PC-9 (cell line): Measurements from ENCODE around the gene ZSCAN25. TPM values are rescaled to one million over a fixed set of nuclear protein-coding genes. Genes with fewer than 3 reads are reported as not detected.

Experiments used
- BruUV-seq: library from RNA; stranded (reverse); fragments of 400-500 nt; replicated peaks from 2 replicates; lab custom pipeline; 2021; lab: Mats Ljungman, UMichigan
- CTCF ChIA-PET: fragments of 300-600 bp; sonication (Branson Sonifier 250); formaldehyde crosslinking; loops from one replicate; lab custom pipeline; 2022; ENCODE audit warnings: antibody characterized with exemption; lab: Charles Lee
- POLR2A ChIA-PET: fragments of 300-600 bp; sonication (Branson Sonifier 250); formaldehyde crosslinking; loops from one replicate; lab custom pipeline; 2022; ENCODE audit warnings: antibody characterized with exemption; ENCODE audit not compliant: unreplicated experiment; lab: Charles Lee
- DNase-seq, 2 experiments: peaks; one replicate each; pipeline versions ENCODE4 v3.0.0 to v3.0.0-alpha.2; 2015 to 2022; ENCODE audit warnings: mixed read lengths in 1 of 2
- H2AFZ ChIP-seq: fragments of 200-600 bp; sonication (generic); 2 replicates; pipeline ENCODE4 v1.8.1; 2017; ENCODE audit warnings: antibody characterized with exemption
- H3F3A ChIP-seq: fragments of 200-600 bp; sonication (generic); 2 replicates; pipeline ENCODE4 v1.8.1; 2017; ENCODE audit warnings: antibody characterized with exemption, mild to moderate bottlenecking, low read depth; ENCODE audit not compliant: insufficient read depth
- H3K27ac ChIP-seq: fragments of 200-600 bp; sonication (generic); 2 replicates; pipeline ENCODE4 v1.6.1; 2016; ENCODE audit warnings: mixed run types
- H3K27me3 ChIP-seq: fragments of 200-600 bp; sonication (generic); 2 replicates; pipeline ENCODE4 v1.6.1; 2016; ENCODE audit warnings: low read depth, mixed run types; ENCODE audit not compliant: insufficient read depth
- H3K36me3 ChIP-seq: fragments of 200-600 bp; sonication (generic); 2 replicates; pipeline ENCODE4 v1.6.1; 2016; ENCODE audit warnings: low read depth, mixed run types
- H3K4me1 ChIP-seq: fragments of 200-600 bp; sonication (generic); replicated peaks from 2 replicates; pipeline ENCODE4 v1.6.1; 2016; ENCODE audit warnings: mixed run types; ENCODE audit not compliant: insufficient read depth
- H3K4me2 ChIP-seq: fragments of 200-600 bp; sonication (generic); 2 replicates; pipeline ENCODE4 v1.6.1; 2017; ENCODE audit warnings: mixed run types
- H3K4me3 ChIP-seq: fragments of 200-600 bp; sonication (generic); 2 replicates; pipeline ENCODE4 v1.6.1; 2016; ENCODE audit warnings: mixed run types
- H3K79me2 ChIP-seq: fragments of 200-600 bp; sonication (generic); 2 replicates; pipeline ENCODE4 v1.6.1; 2017; ENCODE audit warnings: low read depth, mixed run types
- H3K9me2 ChIP-seq: fragments of 200-600 bp; sonication (generic); 2 replicates; pipeline ENCODE4 v1.8.1; 2017; ENCODE audit warnings: mild to moderate bottlenecking; ENCODE audit not compliant: insufficient read depth
- H3K9me3 ChIP-seq: fragments of 200-600 bp; sonication (generic); 2 replicates; pipeline ENCODE4 v1.8.1; 2016; ENCODE audit warnings: low read depth; ENCODE audit not compliant: insufficient read depth
- H4K20me1 ChIP-seq: fragments of 200-600 bp; sonication (generic); 2 replicates; pipeline ENCODE4 v1.8.1; 2017; ENCODE audit not compliant: insufficient read depth
- EZH2 ChIP-seq: fragments of 200-600 bp; sonication (generic); IDR thresholded peaks from 2 replicates; pipeline ENCODE4 v1.8.0; 2017; ENCODE audit warnings: antibody characterized with exemption, low read depth
- intact Hi-C: fragments of 100-400 bp; cut with micrococcal nuclease; formaldehyde crosslinking; loops from one replicate; pipeline ENCODE4 v1.10.0; 2022; ENCODE audit not compliant: unreplicated experiment
- total RNA-seq: library from RNA; stranded (reverse); gene quantifications from 2 replicates; pipeline ENCODE4 v1.2.3, GENCODE V29; 2021
- TF ChIP-seq, protein P1 (sequence below): fragments of 200-600 bp; sonication (generic); conservative IDR thresholded peaks from 2 replicates; pipeline ENCODE4 v1.6.1; 2017; ENCODE audit warnings: mixed run types, antibody characterized with exemption, mild to moderate bottlenecking, moderate library complexity

Gene ZSCAN25
- total RNA-seq, 1 experiment from 2014 or later, result 21.8 TPM

DNA sequence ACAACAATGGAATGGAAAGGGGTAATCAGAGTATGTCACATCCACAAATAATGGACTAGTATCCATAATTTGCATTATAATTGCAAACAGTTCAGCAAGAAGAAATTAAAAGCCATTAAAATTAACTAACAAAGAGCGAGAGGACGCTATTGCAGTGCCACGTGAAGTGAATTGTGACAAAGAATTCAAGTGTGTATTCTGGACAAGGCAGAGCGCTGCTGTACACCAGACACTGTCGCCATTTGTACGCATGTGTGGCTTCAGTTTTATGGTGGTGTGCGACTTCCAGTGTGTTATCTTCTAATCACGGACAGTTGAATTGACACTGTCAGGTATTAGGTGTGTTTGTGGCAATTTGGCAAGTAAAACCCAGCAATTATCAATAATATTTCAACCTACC, 51.8 kb downstream of the ZSCAN25 start:
- Histone ChIP-seq H3K79me2 (no peaks in the 10 kb centered on the region), H2AFZ (no peak overlapping the region), H3K4me1 (no peaks in the 10 kb centered on the region), H3K9me2 (no peaks in the 10 kb centered on the region), H3K9me3 (no peaks in the 10 kb centered on the region), H3K4me2 (no peak overlapping the region), H3F3A (no peaks in the 10 kb centered on the region; the same call in 1 of the 2 replicates), H3K4me3 (no peak overlapping the region), H3K27me3 (no peaks in the 10 kb centered on the region), H4K20me1 (no peaks in the 10 kb centered on the region), H3K36me3 (no peaks in the 10 kb centered on the region), H3K27ac (no peak overlapping the region)
- ChIA-PET CTCF (no interaction called here), POLR2A (no interaction called here)
- no peak for DNase-seq
- TF ChIP-seq, protein P1, sequence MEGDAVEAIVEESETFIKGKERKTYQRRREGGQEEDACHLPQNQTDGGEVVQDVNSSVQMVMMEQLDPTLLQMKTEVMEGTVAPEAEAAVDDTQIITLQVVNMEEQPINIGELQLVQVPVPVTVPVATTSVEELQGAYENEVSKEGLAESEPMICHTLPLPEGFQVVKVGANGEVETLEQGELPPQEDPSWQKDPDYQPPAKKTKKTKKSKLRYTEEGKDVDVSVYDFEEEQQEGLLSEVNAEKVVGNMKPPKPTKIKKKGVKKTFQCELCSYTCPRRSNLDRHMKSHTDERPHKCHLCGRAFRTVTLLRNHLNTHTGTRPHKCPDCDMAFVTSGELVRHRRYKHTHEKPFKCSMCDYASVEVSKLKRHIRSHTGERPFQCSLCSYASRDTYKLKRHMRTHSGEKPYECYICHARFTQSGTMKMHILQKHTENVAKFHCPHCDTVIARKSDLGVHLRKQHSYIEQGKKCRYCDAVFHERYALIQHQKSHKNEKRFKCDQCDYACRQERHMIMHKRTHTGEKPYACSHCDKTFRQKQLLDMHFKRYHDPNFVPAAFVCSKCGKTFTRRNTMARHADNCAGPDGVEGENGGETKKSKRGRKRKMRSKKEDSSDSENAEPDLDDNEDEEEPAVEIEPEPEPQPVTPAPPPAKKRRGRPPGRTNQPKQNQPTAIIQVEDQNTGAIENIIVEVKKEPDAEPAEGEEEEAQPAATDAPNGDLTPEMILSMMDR, result no peak
- TF ChIP-seq EZH2, result no peak
- no TSS peak for BruUV-seq
- intact Hi-C loops, result no loop called here

DNA sequence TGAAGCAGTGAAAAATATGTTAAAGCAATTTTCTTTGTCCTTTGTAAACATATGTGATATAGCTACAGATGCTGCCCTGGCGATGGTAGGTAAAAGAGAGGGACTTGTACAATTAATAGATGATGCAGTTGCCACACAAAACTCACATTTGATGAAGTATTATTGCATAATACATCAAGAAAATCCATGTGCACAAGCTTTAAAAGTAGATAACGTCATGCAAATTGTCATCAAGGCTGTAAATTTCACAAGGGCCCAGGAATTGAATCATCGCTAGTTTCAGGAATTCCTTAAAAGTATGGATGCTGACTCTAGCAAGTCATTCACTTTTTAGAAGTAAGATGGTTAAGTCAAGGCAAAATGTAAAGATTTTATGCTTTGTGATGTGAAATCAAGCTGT, 53.0 kb downstream of the ZSCAN25 start:
- H3K4me1 ChIP-seq, result no peaks in the 10 kb centered on the region
- intact Hi-C loops, result no loop called here

GRCh38 chr7:99672573-99672972, 55.8 kb downstream of the ZSCAN25 start:
- no peaks in the 10 kb centered on the region for H3K79me2 ChIP-seq
- H3K4me2 ChIP-seq, result no peak overlapping the region
- no peaks in the 10 kb centered on the region for H3K9me3 ChIP-seq
- no peaks in the 10 kb centered on the region for H3K9me2 ChIP-seq
- no peak overlapping the region for H3K27ac ChIP-seq
- no peaks in the 10 kb centered on the region for H3F3A ChIP-seq
- H4K20me1 ChIP-seq, result no peaks in the 10 kb centered on the region
- BruUV-seq, result no TSS peak
- TF ChIP-seq EZH2, result no peak
- TF ChIP-seq, protein P1, result no peak
- intact Hi-C loops, result no loop called here
- H3K4me1 ChIP-seq, result no peaks in the 10 kb centered on the region
- H3K36me3 ChIP-seq, result no peaks in the 10 kb centered on the region
- H3K27me3 ChIP-seq, result no peaks in the 10 kb centered on the region
- no peak overlapping the region for H2AFZ ChIP-seq
- no peak overlapping the region for H3K4me3 ChIP-seq
- POLR2A ChIA-PET, result interaction anchor here (0.6 kb wide), 2 partner anchors 307 to 505 kb away, joined by 3 read pairs; partner anchors contain the start of gene GPC2
- no peak for DNase-seq
- CTCF ChIA-PET, result no interaction called here

More for the DNA sequence above, 53.0 kb downstream of the ZSCAN25 start:
- Histone ChIP-seq H2AFZ (no peak overlapping the region), H4K20me1 (no peaks in the 10 kb centered on the region), H3F3A (no peaks in the 10 kb centered on the region), H3K27me3 (no peaks in the 10 kb centered on the region), H3K79me2 (no peaks in the 10 kb centered on the region), H3K9me3 (no peaks in the 10 kb centered on the region), H3K4me3 (no peak overlapping the region), H3K4me2 (no peak overlapping the region), H3K27ac (no peak overlapping the region), H3K36me3 (no peaks in the 10 kb centered on the region), H3K9me2 (no peaks in the 10 kb centered on the region)
- POLR2A ChIA-PET, result no interaction called here
- BruUV-seq, result no TSS peak
- CTCF ChIA-PET, result no interaction called here
- DNase-seq, result no peak
- no peak for TF ChIP-seq EZH2
- TF ChIP-seq, protein P1, result no peak
